H1 (cell line): Measurements from ENCODE around the gene IFIT2. TPM values are rescaled to one million over a fixed set of nuclear protein-coding genes. Genes with fewer than 3 reads are reported as not detected.

Experiments used
- SAP30 ChIP-seq: fragments of 300-600 bp; sonication (generic); IDR thresholded peaks from 2 replicates; pipeline ENCODE4 v1.7.1; 2012; ENCODE audit warnings: low read length, moderate library complexity, mild to moderate bottlenecking, inconsistent platforms; ENCODE audit not compliant: insufficient read depth, insufficient replicate concordance
- polyA plus RNA-seq, 7 experiments: library from polyadenylated mRNA; depleted of rRNA in 3 of 7; stranded (reverse) in 5 of 7; unstranded in 2 of 7; fragments of >200 nt in 5 of 7; fragments of 200-250 nt in 2 of 7; gene quantifications; 1 replicate in 5 of 7; 2 replicates in 1 of 7; 4 replicates in 1 of 7; pipeline versions ENCODE4 v1.2.1 to v1.2.3, GENCODE V29; 2011 to 2013; ENCODE audit warnings: missing spikeins in 2 of 7, mixed read lengths in 2 of 7
- total RNA-seq: library from RNA; stranded (reverse); fragmentation: NEBNext Ultra II Directional; extraction: Animal tissue kit (Norgen Biotek cat#: 25700); gene quantifications from 2 replicates; pipeline ENCODE4 v1.2.1, GENCODE V29; 2021

Gene IFIT2
- total and polyA plus RNA-seq, 2 of the 8 experiments (the other 6 are each of a cell fraction or from before 2014, with no cell fraction given) = 0.03 to 0.35 TPM

- no peak for TF ChIP-seq SAP30
Measured at GRCh38 chr10:89301232-89301631, 614 bp upstream of the IFIT2 start (continued).
